ENCODE measurements around the gene C11orf91. TPM values are rescaled to one million over a fixed set of nuclear protein-coding genes. Genes with fewer than 3 reads are reported as not detected.

C11orf91 gene
- total and polyA plus RNA-seq, 12 donors: 0.17 to 3.0 TPM; not detected in 10

DNA sequence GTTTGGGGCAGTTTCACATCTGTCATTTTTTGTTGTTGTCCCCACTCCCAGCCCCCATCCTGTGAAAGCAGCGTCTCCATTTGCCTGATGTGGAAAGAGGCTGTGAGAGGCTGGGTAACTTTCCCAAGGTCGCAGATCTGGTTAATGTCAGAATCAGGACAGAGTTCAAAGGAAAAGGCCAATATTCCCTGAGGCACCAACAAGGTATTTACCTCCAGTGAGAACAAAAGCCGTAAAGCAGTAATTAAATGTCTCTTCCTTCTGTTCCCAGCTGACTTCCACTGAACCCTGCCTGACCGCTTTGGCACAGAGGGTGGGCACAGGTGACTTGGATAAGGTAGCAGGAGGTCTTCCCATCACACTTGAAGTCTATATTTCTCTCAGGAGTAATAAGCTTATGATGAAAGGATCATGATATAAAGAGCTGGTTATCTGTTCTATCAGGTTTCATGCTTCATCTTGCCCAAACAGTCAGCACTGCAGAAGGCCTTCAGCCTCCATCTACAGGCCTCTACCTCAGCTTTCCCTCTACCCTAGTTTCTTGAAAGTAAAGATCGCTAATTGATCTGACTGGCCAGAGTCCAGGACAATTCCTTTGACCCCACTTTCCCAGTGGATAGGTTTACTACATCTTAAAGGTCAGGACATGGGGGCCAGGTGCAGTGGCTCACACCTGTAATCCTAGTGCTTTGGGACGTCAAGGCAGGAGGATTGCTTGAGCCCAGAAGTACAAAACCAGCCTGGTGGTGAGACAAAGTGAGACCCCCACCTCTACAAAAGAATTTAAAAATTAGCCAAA lies 9.4 kb downstream of the C11orf91 start:
- Histone ChIP-seq H3K4me1 (peaks cover 27 to 81% (median 68%) of the 10 kb centered on the region in 9 donors), H3K27ac (peak overlapping the region; percentile 81 to 94 (median 86)), H3K36me3 (no peaks in the 10 kb centered on the region), H3K9me3 (peaks cover 0 to 6% (median 0%) of the 10 kb centered on the region in 11 donors), H3K4me3 (no peak overlapping the region), H3K27me3 (no peaks in the 10 kb centered on the region)
- 61 to 67% methylated on average over 6 of the region's 6 CpGs for WGBS, 2 donors
- DNase-seq (no peak), ATAC-seq (peak in 4 of 8 donors; percentile 13 to 32 (median 18))
- TF ChIP-seq, protein P1, sequence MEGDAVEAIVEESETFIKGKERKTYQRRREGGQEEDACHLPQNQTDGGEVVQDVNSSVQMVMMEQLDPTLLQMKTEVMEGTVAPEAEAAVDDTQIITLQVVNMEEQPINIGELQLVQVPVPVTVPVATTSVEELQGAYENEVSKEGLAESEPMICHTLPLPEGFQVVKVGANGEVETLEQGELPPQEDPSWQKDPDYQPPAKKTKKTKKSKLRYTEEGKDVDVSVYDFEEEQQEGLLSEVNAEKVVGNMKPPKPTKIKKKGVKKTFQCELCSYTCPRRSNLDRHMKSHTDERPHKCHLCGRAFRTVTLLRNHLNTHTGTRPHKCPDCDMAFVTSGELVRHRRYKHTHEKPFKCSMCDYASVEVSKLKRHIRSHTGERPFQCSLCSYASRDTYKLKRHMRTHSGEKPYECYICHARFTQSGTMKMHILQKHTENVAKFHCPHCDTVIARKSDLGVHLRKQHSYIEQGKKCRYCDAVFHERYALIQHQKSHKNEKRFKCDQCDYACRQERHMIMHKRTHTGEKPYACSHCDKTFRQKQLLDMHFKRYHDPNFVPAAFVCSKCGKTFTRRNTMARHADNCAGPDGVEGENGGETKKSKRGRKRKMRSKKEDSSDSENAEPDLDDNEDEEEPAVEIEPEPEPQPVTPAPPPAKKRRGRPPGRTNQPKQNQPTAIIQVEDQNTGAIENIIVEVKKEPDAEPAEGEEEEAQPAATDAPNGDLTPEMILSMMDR (IDR thresholded peaks at IDR 0.05): no peak
- intact Hi-C loops (cut with DNase I): loop anchor here in 8 of 10 donors (2.0 to 10.0 kb wide), 6 partner anchors 44 to 526 kb away; partner anchors contain the start of genes HIPK3 (in 3 of the 8), CD59 (in 2 of the 8) and CSTF3 (in 2 of the 8)

DNA sequence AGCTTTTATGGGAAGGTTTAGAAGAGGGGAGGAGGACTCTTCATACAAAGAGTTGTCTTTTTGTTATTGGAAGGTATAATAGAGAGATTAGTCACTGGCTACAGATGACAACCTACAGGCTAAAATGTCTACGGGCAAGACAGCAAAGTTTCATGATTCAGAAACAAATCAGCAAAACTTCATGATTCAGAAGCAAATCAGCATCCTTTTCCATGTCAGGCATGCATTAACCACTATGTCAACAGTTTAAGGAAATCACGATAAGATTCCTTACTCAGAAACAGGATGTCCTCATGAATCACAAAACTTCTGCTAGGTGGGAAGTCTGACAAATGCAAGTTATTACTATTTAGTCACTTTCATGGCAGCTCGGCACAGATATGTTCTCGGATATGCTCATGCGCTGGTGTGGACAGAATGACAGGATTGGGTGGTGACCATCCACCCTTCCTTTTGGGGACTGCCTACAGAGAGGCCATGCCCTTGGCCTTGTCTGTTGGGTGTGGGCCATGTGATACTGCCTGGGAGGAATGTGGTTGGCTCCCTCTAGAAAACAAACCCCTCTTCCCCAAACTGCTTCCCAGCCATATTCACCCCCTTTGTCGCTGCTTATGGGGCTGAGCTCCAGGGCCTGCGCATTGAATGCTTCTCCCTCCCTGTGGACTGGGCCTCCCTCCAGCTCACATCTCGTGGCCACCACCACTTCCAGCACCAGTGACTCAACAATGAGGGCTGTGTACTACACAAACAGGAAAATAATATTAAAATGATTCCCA lies 10.1 kb downstream of the C11orf91 start:
- TF ChIP-seq, protein P1 (IDR thresholded peaks at IDR 0.05): no peak
- no peak overlapping the region for H3K4me3 ChIP-seq
- H3K36me3 ChIP-seq: no peaks in the 10 kb centered on the region
- H3K4me1 ChIP-seq: peaks cover 27 to 78% (median 63%) of the 10 kb centered on the region in 9 donors
- peak; percentile 60 to 93 (median 87) for ATAC-seq
- DNase-seq: peak; percentile 55 to 74
- intact Hi-C loops (cut with DNase I): loop anchor here in 8 of 10 donors (2.0 to 10.0 kb wide), 6 partner anchors 44 to 526 kb away; partner anchors contain the start of genes HIPK3 (in 3 of the 8), CD59 (in 2 of the 8) and CSTF3 (in 2 of the 8)
- H3K27ac ChIP-seq: peak overlapping the region; percentile 81 to 94 (median 86)
- WGBS, 2 donors: 42 to 43% methylated on average over 8 of the region's 8 CpGs
- H3K9me3 ChIP-seq: peaks cover 0 to 6% (median 0%) of the 10 kb centered on the region in 11 donors
- no peaks in the 10 kb centered on the region for H3K27me3 ChIP-seq

DNA sequence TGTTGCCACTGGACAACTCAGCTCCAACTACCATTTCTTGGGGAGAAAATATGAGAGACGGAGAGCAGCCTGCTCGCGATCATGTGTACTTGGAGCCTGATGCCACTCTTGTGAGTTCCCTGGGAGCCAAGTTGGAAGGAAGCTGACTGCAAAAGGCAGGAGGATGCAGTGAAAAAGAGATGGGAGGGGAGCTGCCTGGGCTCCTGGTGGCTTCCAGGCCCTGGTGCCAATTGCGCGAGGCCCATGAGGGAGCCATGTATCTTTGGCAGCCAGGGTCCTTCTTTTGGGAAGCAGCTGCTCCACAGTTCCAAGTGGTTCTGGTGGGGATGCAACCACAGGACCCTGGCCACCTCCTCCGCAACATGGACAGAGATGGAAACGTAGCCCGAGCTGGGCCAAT lies 11.1 kb downstream of the C11orf91 start:
- TF ChIP-seq, protein P1 (IDR thresholded peaks at IDR 0.05): no peak
- Histone ChIP-seq H3K36me3 (no peaks in the 10 kb centered on the region), H3K27ac (peak overlapping the region; percentile 78 to 94 (median 86)), H3K9me3 (peaks cover 0 to 6% (median 0%) of the 10 kb centered on the region in 11 donors), H3K27me3 (no peaks in the 10 kb centered on the region), H3K4me1 (peaks cover 18 to 68% (median 53%) of the 10 kb centered on the region in 9 donors), H3K4me3 (no peak overlapping the region)
- DNase-seq (no peak), ATAC-seq (no peak)
- intact Hi-C loops (cut with DNase I): loop anchor here (2.0 to 10.0 kb wide), 11 partner anchors 138 to 735 kb away; partner anchors contain the start of gene CSTF3 (in 1 of the 10)
- WGBS, 2 donors: 82 to 94% methylated on average over 8 of the region's 8 CpGs

DNA sequence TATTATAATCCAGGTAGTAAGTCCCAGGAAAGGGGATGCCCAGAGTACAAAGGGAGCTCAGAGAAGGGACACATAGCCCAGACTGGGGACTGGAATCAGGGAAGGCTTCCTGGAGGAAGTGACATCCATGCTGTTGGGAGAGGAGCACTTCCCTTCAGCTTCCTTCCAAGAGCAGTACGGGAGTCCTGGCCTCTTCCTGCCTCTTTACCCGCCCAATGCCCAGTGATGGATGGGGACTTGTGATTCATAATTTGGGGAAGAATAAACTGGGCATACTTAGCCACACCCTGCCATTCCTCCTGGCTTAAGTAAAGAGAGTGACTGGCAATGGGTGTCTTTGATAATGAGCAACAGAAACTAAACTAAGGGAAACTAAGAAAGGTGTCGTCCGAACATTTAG lies 11.5 kb downstream of the C11orf91 start:
- Histone ChIP-seq H3K36me3 (no peaks in the 10 kb centered on the region), H3K4me3 (no peak overlapping the region), H3K4me1 (peaks cover 18 to 64% (median 49%) of the 10 kb centered on the region in 9 donors), H3K27ac (peak overlapping the region; percentile 78 to 94 (median 86)), H3K9me3 (peaks cover 0 to 6% (median 0%) of the 10 kb centered on the region in 11 donors), H3K27me3 (no peaks in the 10 kb centered on the region)
- TF ChIP-seq, protein P1 (IDR thresholded peaks at IDR 0.05): no peak
- ATAC-seq (no peak), DNase-seq (no peak)
- intact Hi-C loops (cut with DNase I): loop anchor here (2.0 to 10.0 kb wide), 11 partner anchors 138 to 734 kb away; partner anchors contain the start of gene CSTF3 (in 1 of the 10)
- WGBS, 2 donors: 83 to 86% methylated on average over 4 of the region's 4 CpGs

Measured in heart right ventricle (tissue), 16 donors.